GM12873 (cell line): ENCODE measurements around the gene SPEN.

Experiments
- TF ChIP-seq, protein P1 (sequence below): IDR thresholded peaks from 2 replicates; pipeline ENCODE4 v1.5.1; 2012; ENCODE audit warnings: low read depth, mild to moderate bottlenecking, moderate library complexity, low read length, control low read depth; ENCODE audit not compliant: insufficient read depth; ENCODE audit errors: missing control alignments

Gene SPEN

GRCh38 chr1:15939181-15940109, 91.9 kb downstream of the SPEN start:
- TF ChIP-seq, protein P1, sequence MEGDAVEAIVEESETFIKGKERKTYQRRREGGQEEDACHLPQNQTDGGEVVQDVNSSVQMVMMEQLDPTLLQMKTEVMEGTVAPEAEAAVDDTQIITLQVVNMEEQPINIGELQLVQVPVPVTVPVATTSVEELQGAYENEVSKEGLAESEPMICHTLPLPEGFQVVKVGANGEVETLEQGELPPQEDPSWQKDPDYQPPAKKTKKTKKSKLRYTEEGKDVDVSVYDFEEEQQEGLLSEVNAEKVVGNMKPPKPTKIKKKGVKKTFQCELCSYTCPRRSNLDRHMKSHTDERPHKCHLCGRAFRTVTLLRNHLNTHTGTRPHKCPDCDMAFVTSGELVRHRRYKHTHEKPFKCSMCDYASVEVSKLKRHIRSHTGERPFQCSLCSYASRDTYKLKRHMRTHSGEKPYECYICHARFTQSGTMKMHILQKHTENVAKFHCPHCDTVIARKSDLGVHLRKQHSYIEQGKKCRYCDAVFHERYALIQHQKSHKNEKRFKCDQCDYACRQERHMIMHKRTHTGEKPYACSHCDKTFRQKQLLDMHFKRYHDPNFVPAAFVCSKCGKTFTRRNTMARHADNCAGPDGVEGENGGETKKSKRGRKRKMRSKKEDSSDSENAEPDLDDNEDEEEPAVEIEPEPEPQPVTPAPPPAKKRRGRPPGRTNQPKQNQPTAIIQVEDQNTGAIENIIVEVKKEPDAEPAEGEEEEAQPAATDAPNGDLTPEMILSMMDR = no peak

GRCh38 chr1:15940110-15941043, 92.9 kb downstream of the SPEN start:
- TF ChIP-seq, protein P1 = no peak

- TF ChIP-seq, protein P1 = no peak
Measured at GRCh38 chr1:15941044-15941840, 93.7 kb downstream of the SPEN start.

- TF ChIP-seq, protein P1 = no peak
Measured at GRCh38 chr1:15941899-15942660, 94.6 kb downstream of the SPEN start.

GRCh38 chr1:15942661-15943327, 95.3 kb downstream of the SPEN start:
- TF ChIP-seq, protein P1 = no peak

DNA sequence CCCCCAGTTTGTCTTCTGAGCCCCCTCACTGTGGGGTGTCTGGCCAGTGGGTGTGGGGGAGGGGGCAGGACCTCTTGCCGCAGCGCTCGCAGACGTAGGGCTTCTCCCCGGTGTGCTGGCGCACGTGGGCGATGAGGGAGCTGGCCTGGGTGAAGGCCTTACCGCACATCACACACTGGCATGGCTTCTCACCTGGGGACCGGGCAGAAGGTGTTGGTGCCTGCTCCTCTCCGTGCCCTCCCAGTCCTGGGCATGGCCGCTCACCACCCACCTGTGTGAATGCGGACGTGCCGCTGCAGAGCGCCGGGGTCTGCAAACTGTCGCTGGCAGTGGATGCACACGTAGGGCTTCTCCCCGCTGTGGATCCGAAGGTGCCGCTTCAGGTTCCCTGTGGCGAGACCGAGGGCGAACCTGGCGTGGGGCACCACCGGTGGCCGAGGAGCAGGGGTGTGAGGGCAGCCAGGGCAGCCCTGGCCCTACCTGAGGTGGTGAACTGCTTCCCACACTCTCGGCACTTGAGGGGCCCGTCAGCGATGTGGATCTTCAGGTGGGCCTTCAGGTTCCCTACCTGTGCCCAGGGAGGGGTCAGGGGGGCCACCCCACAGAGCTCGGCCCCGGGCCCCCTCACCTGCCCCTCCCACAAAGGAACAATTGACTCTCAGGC, 96.0 kb downstream of the SPEN start:
- TF ChIP-seq, protein P1 = no peak
